Activated CD4-positive, alpha-beta memory T cell treated with anti-CD3 and anti-CD28 coated beads for 36 hours (primary cell): ENCODE results near the gene MLC1. TPM values are rescaled to one million over a fixed set of nuclear protein-coding genes. Genes with fewer than 3 reads are reported as not detected.

Experiments used
- CTCF ChIA-PET: fragments of 350-600 bp; sonication (Branson Sonifier 250); formaldehyde crosslinking; loops from one replicate; lab custom pipeline; 2021; ENCODE audit warnings: antibody characterized with exemption, inconsistent platforms; lab: Charles Lee
- POLR2A ChIA-PET: fragments of 350-600 bp; sonication (Branson Sonifier 250); formaldehyde crosslinking; loops from one replicate; lab custom pipeline; 2021; ENCODE audit warnings: antibody characterized with exemption; lab: Charles Lee
- DNase-seq: peaks from one replicate; pipeline ENCODE4 v3.0.0-alpha.2; 2020
- H3K27ac Mint-ChIP-seq: one replicate; pipeline ENCODE4 v1.8.0; 2021; ENCODE audit warnings: mixed read lengths
- H3K27me3 Mint-ChIP-seq: one replicate; pipeline ENCODE4 v1.8.0; 2021; ENCODE audit warnings: mixed read lengths
- H3K36me3 Mint-ChIP-seq: one replicate; pipeline ENCODE4 v1.8.0; 2021; ENCODE audit warnings: mixed read lengths
- H3K4me1 Mint-ChIP-seq: one replicate; pipeline ENCODE4 v1.8.0; 2021; ENCODE audit warnings: low read depth, mixed read lengths
- H3K4me3 Mint-ChIP-seq: one replicate; pipeline ENCODE4 v1.8.0; 2021; ENCODE audit warnings: mild to moderate bottlenecking, mixed read lengths
- H3K9me3 Mint-ChIP-seq: one replicate; pipeline ENCODE4 v1.8.0; 2021; ENCODE audit warnings: mixed read lengths
- intact Hi-C: fragments of 100-400 bp; cut with micrococcal nuclease; formaldehyde crosslinking; loops from one replicate; pipeline ENCODE4 v1.15.1; 2023
- total RNA-seq, 2 experiments: library from RNA; stranded (reverse); gene quantifications; one replicate each; pipeline ENCODE4 v1.2.3, GENCODE V29; 2021

The MLC1 gene
- total RNA-seq, 2 experiments from 2014 or later: not detected

DNA sequence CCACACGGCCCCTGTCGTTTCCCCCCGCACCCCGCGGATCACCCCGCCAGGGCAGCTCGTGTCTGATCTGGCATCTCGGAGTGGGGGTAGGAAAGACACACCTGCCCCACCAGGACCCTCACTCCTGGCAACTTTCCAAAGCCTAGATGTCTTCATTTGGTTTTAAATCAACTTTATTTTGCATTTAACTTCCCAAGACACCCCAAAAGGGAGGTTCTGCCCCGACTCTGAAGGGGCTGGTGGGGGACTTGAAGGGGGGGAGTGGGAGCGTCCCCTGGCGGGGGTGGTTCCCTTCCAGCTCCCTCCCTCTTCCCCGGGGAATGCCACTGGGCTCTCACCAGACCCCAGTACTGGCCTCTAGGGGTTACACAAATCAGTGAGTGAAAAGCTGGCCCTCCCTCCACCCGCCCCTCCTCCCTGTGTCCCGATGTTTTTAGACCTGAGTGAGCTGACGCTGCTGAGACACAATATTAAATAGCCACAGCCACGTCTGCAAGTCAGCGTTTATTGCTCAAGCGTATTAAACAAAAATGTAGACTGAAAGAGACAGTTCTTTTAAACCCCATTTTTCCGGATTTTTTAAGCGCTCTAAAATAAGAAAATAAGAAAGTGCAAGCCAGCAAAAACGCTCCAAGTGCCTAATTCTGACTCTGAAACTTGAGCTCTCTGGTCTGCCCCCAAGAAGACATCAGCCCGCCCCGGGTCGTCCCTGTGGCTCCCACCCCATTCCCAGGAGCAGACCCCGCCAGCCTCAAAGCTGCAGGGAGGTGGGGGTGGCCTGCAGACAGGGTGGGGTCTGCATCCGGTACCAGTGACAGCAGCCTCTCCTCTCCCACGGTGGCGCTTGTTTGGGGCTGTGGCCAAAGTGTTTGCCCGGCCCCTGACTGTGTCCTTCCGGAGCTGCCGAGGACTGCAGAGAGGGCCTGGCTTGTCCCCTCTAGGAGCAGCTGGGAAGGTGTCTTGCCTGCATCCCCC lies 26.0 kb downstream of the MLC1 start:
- intact Hi-C loops: no loop called here
- CTCF ChIA-PET: no interaction called here
- H3K27ac Mint-ChIP-seq: no peak overlapping the region

DNA sequence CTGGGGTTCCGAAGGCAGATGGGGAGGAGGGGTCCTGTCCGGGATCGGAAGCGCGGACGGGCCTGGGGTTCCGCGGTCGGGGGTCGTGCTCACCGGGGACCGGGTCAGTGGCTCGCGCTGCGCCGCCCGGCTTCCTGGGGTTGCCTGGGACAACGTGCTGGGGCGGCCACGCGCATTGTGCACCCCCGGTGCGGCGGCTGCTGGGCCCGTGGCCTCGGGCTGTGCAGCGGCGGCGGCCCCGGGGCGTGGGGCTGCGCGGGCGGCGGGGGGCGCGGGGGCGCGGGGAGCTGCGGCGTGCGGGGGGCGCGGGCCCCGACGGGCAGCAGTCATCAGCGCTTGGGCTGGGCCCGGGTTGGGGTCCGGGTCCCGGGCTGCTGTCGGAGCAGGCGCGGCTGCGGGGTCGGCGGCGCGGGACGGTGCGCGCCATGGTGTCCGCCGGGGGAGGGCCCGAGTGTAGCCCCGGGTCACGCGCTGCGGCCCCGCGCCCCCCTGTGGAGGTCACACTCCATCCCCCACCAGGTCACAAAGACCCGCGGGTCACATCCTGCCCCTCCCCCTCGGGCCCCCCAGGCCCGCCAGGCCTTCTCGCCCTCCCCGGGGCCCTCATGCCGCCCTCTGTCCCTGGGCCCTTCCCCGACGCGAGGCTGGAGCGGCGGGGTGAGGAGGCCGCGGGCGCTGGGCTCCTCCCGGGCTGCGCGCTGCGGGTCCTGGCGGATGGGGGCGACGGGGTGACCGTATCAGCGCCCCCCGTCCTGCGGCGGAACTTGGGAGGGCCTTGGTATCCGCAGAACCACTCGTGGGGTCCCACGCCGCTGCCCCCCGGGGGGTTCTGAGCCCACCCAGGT lies 26.9 kb downstream of the MLC1 start, which contains the start of gene TTLL8:
TSS of gene TTLL8 (minus strand) at position 238 of the 845 bp plus-strand sequence.
- Mint-ChIP-seq H3K9me3 (peaks cover 7% of the 10 kb centered on the region), H3K4me1 (no peaks in the 10 kb centered on the region), H3K27me3 (peaks cover 38% of the 10 kb centered on the region), H3K4me3 (no peak within 1 kb of the TSS), H3K36me3 (no peaks in the 10 kb centered on the region), H3K27ac (no peak within 1 kb of the TSS)
- intact Hi-C loops: no loop called here
- POLR2A ChIA-PET: no interaction called here
- DNase-seq: no peak
- CTCF ChIA-PET: no interaction called here

More for the DNA sequence above, 26.0 kb downstream of the MLC1 start:
- Mint-ChIP-seq H3K27me3 (peaks cover 34% of the 10 kb centered on the region), H3K4me3 (no peak overlapping the region), H3K9me3 (no peaks in the 10 kb centered on the region), H3K4me1 (no peaks in the 10 kb centered on the region), H3K36me3 (no peaks in the 10 kb centered on the region)
- DNase-seq: no peak
- POLR2A ChIA-PET: no interaction called here

DNA sequence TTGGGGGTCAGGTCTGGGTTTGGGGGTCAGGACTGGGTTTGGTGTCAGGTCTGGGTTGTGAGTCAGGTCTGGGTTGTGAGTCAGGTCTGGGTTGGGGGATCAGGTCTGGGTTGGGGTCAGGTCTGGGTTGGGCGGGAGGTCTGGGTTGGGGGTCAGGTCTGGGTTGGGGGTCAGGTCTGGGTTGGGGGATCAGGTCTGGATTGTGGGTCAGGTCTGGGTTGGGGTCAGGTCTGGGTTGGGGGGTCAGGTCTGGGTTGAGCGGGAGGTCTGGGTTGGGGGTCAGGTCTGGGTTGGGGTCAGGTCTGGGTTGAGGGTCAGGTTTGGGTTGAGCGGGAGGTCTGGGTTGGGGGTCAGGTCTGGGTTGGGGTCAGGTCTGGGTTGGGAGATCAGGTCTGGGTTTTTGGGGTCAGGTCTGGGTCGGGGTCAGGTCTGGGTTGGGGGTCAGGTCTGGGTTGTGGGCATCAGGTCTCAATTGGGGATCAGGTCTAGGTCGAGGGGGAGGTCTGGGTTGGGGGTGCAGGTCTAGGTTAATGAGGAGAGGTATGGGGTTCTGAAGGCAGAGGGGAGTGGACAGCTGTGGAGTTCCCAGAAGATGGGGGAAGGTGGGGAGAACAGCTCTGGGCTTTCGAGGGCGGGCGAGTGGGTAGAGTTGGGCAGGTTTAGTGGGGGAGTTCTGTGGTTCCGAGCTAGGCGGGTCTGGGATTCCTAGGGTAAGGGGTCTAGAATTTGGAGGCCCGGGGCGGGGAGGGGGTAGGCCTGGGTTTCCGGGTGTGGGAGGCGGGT lies 27.8 kb downstream of the MLC1 start:
- Mint-ChIP-seq H3K27ac (no peak overlapping the region), H3K9me3 (peaks cover 8% of the 10 kb centered on the region), H3K4me1 (no peaks in the 10 kb centered on the region), H3K36me3 (no peaks in the 10 kb centered on the region), H3K27me3 (peaks cover 38% of the 10 kb centered on the region), H3K4me3 (no peak overlapping the region)
- no peak for DNase-seq
- intact Hi-C loops: no loop called here
- ChIA-PET CTCF (no interaction called here), POLR2A (interaction anchor here (0.6 kb wide), 1 partner anchor 1999 kb away, joined by 3 read pairs; no protein-coding TSS in a partner anchor)

DNA sequence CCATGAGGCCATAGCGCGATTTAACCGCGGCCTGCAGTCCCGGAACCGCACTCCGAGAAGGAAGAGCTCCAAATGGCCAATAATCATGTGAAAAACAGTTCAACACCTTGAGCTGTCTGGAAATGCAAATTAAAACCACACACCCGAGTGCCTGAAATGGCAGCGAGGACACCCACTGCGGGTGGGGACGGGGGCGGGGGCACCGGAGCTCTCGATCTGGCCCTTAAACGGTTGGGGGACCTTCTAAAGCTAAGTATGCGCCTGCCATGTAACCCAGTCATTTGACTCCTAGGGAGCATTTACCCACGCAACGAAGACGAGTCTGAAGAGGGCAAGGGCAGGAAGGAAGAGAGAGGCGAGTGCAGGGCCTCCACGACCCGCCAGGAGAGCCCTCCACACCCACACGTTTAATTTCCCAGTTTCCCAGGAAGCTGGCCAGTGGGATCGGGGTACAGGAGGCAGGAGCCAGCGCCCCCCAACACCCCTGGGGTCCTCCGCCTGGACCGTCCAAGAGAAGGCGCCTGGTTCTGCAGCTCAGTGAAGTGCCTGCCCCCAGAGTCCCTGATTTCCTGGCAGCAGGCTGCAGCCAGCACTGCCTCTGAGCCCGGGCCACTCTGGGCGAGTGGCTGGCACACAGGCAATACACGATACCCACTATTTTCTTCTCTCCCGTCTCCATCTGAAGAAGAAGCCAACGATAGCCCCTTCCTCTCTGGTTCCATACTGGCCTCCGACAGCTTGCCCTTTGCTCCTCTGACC lies 28.8 kb downstream of the MLC1 start:
- H3K36me3 Mint-ChIP-seq: no peaks in the 10 kb centered on the region
- CTCF ChIA-PET: no interaction called here
- DNase-seq: no peak
- H3K9me3 Mint-ChIP-seq: peaks cover 8% of the 10 kb centered on the region
- no peak overlapping the region for H3K27ac Mint-ChIP-seq
- POLR2A ChIA-PET: no interaction called here
- H3K27me3 Mint-ChIP-seq: peaks cover 38% of the 10 kb centered on the region
- intact Hi-C loops: no loop called here
- H3K4me1 Mint-ChIP-seq: no peaks in the 10 kb centered on the region
- H3K4me3 Mint-ChIP-seq: no peak overlapping the region

DNA sequence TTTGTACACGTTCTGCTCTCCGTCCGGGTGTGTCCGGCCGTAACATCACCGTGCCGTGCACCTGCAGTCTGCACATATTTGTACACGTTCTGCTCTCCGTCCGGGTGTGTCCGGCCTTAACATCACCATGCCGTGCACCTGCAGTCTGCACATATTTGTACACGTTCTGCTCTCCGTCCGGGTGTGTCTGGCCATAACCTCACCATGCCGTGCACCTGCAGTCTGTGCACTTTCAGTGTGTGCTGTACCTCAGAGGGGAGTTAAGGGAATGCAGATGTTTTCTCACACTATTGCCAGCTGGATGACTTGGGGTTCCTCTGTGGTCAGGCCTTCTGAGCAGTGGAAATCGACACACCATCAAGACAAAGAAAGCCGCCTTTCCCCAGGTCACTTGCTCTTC lies 31.4 kb downstream of the MLC1 start:
- peaks cover 25% of the 10 kb centered on the region for H3K27me3 Mint-ChIP-seq
- H3K9me3 Mint-ChIP-seq: peaks cover 8% of the 10 kb centered on the region
- POLR2A ChIA-PET: no interaction called here
- DNase-seq: no peak
- CTCF ChIA-PET: no interaction called here
- H3K4me1 Mint-ChIP-seq: no peaks in the 10 kb centered on the region
- intact Hi-C loops: no loop called here
- no peaks in the 10 kb centered on the region for H3K36me3 Mint-ChIP-seq
- no peak overlapping the region for H3K4me3 Mint-ChIP-seq
- no peak overlapping the region for H3K27ac Mint-ChIP-seq

DNA sequence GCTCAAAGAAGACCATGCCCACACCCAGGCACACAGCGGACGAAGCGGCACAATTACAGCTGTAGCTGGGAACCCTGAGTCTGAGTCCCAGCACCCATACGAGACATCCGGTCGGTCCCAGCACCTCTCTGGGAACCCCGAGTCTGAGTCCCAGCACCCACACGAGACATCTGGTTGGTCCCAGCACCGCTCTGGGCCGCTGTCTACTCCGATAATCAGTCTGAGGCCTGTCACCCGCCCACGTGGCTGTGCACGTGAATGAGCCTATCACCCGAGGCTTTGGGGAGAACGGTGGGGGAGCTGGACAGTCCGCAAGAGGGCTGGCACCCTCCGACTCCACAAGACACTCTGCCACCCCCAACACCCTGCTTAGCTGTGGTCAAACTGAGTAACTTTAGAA lies 33.3 kb downstream of the MLC1 start:
- CTCF ChIA-PET: no interaction called here
- intact Hi-C loops: no loop called here
- H3K27ac Mint-ChIP-seq: no peak overlapping the region
- POLR2A ChIA-PET: no interaction called here
- no peak overlapping the region for H3K4me3 Mint-ChIP-seq
- peaks cover 18% of the 10 kb centered on the region for H3K27me3 Mint-ChIP-seq
- no peaks in the 10 kb centered on the region for H3K36me3 Mint-ChIP-seq
- H3K4me1 Mint-ChIP-seq: no peaks in the 10 kb centered on the region
- peaks cover 8% of the 10 kb centered on the region for H3K9me3 Mint-ChIP-seq
- no peak for DNase-seq

DNA sequence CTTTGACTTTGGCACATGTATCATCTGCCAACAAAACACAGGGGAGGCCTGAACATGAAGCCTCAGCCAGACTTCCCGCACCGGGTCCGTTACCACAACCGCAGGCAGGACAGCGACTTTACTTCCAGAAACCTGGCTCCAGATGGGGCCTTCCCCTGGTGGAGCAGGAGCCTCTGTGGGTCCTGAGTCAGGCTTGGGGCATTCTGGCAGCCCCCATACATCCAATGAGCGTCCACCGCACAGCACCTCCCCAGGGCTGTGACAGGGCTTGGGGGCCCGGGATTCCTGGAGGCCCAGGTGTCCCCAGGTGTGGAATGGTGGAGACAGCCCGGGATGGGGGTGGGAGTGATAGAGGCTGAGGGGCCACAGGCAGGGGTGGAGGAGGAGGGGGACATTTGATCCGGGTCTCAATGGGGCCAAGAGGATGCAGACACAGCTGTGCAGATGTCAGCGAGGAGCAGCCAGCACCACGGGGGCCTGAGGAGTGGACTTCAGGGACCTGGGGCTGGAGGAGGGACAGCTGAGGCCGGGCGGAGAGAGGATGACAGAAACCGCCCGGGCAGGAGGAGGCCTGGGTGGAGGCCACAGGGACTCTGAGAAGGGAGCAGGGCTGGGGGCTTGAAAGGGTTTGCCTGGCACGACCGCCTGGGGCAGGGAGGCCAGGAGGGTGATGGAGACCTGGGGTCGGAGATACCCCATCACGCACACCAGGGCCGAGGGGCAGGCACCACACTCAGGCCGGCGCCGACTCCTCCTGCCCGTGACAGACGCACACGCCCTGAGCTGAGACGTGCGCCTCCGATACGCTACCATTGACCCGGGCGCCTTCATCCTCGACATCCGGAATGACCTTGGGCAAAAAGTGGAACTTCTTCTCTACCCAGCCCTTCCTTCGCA lies 35.7 kb downstream of the MLC1 start:
- intact Hi-C loops: no loop called here

DNA sequence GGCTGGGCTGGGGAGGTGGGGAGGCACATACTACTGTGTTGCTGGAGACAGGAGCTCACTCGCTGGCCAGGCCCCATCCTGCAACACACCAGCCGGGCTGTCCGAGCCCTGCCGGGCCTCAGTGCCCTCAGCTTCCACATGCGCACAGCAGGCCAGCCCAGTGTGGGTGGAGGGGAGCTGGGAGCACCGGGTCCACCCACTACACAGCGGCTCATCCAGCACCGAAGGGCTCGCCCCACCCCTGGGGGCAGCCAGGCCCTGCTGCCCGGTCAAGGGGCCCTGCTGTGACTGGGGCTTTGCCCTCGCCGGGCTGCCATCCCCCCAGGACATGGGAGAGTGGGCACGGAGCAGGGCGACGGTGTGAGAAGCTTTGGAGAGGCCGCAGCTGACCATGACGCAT lies 36.4 kb downstream of the MLC1 start:
- H3K9me3 Mint-ChIP-seq: peaks cover 6% of the 10 kb centered on the region
- no peak for DNase-seq
- H3K27me3 Mint-ChIP-seq: peaks cover 11% of the 10 kb centered on the region
- no peak overlapping the region for H3K27ac Mint-ChIP-seq
- no peaks in the 10 kb centered on the region for H3K36me3 Mint-ChIP-seq
- H3K4me3 Mint-ChIP-seq: no peak overlapping the region
- POLR2A ChIA-PET: no interaction called here
- peaks cover 6% of the 10 kb centered on the region for H3K4me1 Mint-ChIP-seq
- CTCF ChIA-PET: no interaction called here
- intact Hi-C loops: no loop called here

More for the DNA sequence above, 35.7 kb downstream of the MLC1 start:
- ChIA-PET CTCF (no interaction called here), POLR2A (no interaction called here)
- Mint-ChIP-seq H3K9me3 (peaks cover 8% of the 10 kb centered on the region), H3K4me3 (no peak overlapping the region), H3K27me3 (peaks cover 8% of the 10 kb centered on the region), H3K36me3 (no peaks in the 10 kb centered on the region), H3K27ac (no peak overlapping the region), H3K4me1 (peaks cover 2% of the 10 kb centered on the region)
- no peak for DNase-seq

DNA sequence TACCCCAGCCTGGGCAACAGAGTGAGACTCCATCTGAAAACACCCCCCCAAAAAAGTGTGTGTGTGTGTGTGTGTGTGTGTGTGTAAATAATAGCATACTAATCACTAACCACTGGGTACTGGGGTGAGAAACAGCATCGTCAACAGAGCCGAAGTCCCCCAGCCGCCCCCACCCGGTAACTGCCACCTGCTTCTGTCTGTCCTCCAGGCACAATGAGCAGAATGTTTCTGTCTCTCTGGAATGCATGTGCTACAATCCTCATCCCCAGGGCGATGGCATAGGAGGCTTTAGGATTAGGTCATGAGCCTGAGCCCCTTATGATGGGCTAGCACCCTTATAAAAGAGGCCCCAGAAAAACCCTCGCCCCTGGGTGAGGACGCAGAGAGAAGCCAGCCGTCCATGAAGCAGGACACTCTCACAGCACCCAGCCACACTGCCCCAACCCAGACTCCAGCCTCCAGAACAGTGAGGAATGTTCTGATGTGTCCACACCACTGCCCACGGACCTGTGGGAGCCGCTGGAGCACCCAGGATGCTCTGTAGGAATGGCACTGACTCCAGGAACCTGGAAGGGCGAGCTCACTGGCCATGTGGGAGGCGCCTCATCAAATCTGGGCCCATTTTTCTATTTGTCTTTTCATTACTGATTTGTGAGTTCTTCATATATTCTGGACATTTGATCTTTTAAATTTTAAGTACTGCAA lies 37.0 kb downstream of the MLC1 start:
- peaks cover 6% of the 10 kb centered on the region for H3K4me1 Mint-ChIP-seq
- ChIA-PET CTCF (no interaction called here), POLR2A (no interaction called here)
- H3K9me3 Mint-ChIP-seq: peaks cover under 1% of the 10 kb centered on the region
- H3K36me3 Mint-ChIP-seq: no peaks in the 10 kb centered on the region
- intact Hi-C loops: no loop called here
- no peak overlapping the region for H3K4me3 Mint-ChIP-seq
- no peak for DNase-seq
- H3K27me3 Mint-ChIP-seq: peaks cover 13% of the 10 kb centered on the region
- H3K27ac Mint-ChIP-seq: no peak overlapping the region

DNA sequence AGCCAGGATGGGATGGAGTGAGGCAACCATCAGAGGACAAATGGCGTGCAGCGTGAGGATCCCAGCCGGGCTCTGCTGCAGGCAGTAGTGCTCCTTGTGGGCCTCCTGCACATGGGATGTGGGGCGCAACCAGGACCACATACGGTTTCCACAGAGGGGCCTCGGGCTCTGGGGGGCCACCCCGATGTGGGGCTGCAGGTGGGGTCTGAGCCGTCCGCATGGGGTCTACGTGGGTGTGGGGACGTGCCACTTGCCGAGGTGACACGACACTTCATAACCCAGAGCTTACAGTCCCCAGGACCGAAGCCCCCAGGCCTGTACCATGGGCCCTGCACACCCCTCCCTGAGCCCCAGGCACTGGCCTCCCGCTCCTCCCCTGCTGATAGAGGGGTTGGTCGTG lies 37.9 kb downstream of the MLC1 start:
- Mint-ChIP-seq H3K27ac (no peak overlapping the region), H3K36me3 (no peaks in the 10 kb centered on the region), H3K27me3 (peaks cover 21% of the 10 kb centered on the region), H3K4me3 (no peak overlapping the region), H3K4me1 (peaks cover 6% of the 10 kb centered on the region), H3K9me3 (no peaks in the 10 kb centered on the region)
- ChIA-PET CTCF (no interaction called here), POLR2A (no interaction called here)
- no peak for DNase-seq
- intact Hi-C loops: no loop called here
